HG03045 (cell line): ENCODE results near the gene CHRNA4.
"Not testable (repeated sequence)": the region's sequence is repeated elsewhere in the genome, so short reads cannot be mapped to it uniquely, and the experiment has no call there.

Experiments used
- ATAC-seq: cut with Tn5 transposase; IDR thresholded peaks from one replicate; pipeline ENCODE4 v1.9.1; 2021; ENCODE audit warnings: mild to moderate bottlenecking, moderate library complexity; ENCODE audit not compliant: unreplicated experiment

Gene CHRNA4

GRCh38 chr20:63398744-63399514, 37.8 kb upstream of the CHRNA4 start:
- ATAC-seq: no peak

GRCh38 chr20:63397946-63398450, 36.8 kb upstream of the CHRNA4 start:
- no peak for ATAC-seq

- ATAC-seq: no peak
Measured at GRCh38 chr20:63397155-63397843, 36.1 kb upstream of the CHRNA4 start.

- no peak for ATAC-seq
Measured at GRCh38 chr20:63396300-63396699, 35.2 kb upstream of the CHRNA4 start.

- ATAC-seq: no peak
Measured at GRCh38 chr20:63395723-63396122, 34.6 kb upstream of the CHRNA4 start.

- ATAC-seq: no peak
Measured at GRCh38 chr20:63394920-63395455, 33.8 kb upstream of the CHRNA4 start.

GRCh38 chr20:63394069-63394919, 33.1 kb upstream of the CHRNA4 start:
- no peak for ATAC-seq

- no peak for ATAC-seq
Measured at GRCh38 chr20:63393566-63393965, 32.4 kb upstream of the CHRNA4 start.

- no peak for ATAC-seq
Measured at GRCh38 chr20:63392465-63393365, 31.6 kb upstream of the CHRNA4 start.

GRCh38 chr20:63387917-63388316, 26.8 kb upstream of the CHRNA4 start:
- ATAC-seq: no peak

GRCh38 chr20:63387393-63387792, 26.2 kb upstream of the CHRNA4 start:
- no peak for ATAC-seq

GRCh38 chr20:63386491-63386890, 25.3 kb upstream of the CHRNA4 start:
- ATAC-seq: no peak

GRCh38 chr20:63385819-63386218, 24.7 kb upstream of the CHRNA4 start:
- ATAC-seq: no peak

- no peak for ATAC-seq
Measured at GRCh38 chr20:63384336-63384735, 23.2 kb upstream of the CHRNA4 start.

GRCh38 chr20:63383556-63383955, 22.4 kb upstream of the CHRNA4 start:
- no peak for ATAC-seq

- ATAC-seq: no peak
Measured at GRCh38 chr20:63382551-63383300, 21.6 kb upstream of the CHRNA4 start.

GRCh38 chr20:63381781-63382431, 20.8 kb upstream of the CHRNA4 start:
- ATAC-seq: no peak

- no peak for ATAC-seq
Measured at GRCh38 chr20:63380346-63380870, 19.3 kb upstream of the CHRNA4 start.

GRCh38 chr20:63379872-63380271, 18.7 kb upstream of the CHRNA4 start:
- ATAC-seq: not testable (repeated sequence)
